C4-2B (cell line): ENCODE measurements around the gene NLRP1.

ENCODE experiments used
- CTCF ChIP-seq: fragments of 450-650 bp; conservative IDR thresholded peaks from 2 replicates; pipeline ENCODE4 v1.5.1; 2017; ENCODE audit warnings: mild to moderate bottlenecking
- ZFX ChIP-seq: fragments of 450-650 bp; IDR thresholded peaks from 2 replicates; pipeline ENCODE4 v1.6.1; 2017

GRCh38 chr17:5600041-5600440, 15.7 kb upstream of the NLRP1 start:
- no peak for TF ChIP-seq CTCF
- no peak for TF ChIP-seq ZFX
